Hepatocyte (in vitro differentiated cells): ENCODE data around the gene PRSS56. TPM values are rescaled to one million over a fixed set of nuclear protein-coding genes. Genes with fewer than 3 reads are reported as not detected.

ENCODE experiments used
- DNase-seq: peaks from one replicate; pipeline ENCODE4 v3.0.0-alpha.2; 2016; ENCODE audit warnings: low spot score
- H2AFZ ChIP-seq: fragments of 200-600 bp; sonication (generic); 2 replicates; pipeline ENCODE4 v1.6.0; 2016; ENCODE audit warnings: antibody characterized with exemption, mild to moderate bottlenecking
- H3K27ac ChIP-seq: fragments of 200-600 bp; sonication (generic); 2 replicates; pipeline ENCODE4 v1.5.1; 2016; ENCODE audit warnings: mild to moderate bottlenecking
- H3K27me3 ChIP-seq: fragments of 200-600 bp; sonication (generic); 2 replicates; pipeline ENCODE4 v1.6.1; 2016
- H3K36me3 ChIP-seq: fragments of 200-600 bp; sonication (generic); replicated peaks from 2 replicates; pipeline ENCODE4 v1.5.1; 2016; ENCODE audit warnings: low read depth; ENCODE audit not compliant: insufficient read depth
- H3K4me1 ChIP-seq: fragments of 200-600 bp; sonication (generic); 2 replicates; pipeline ENCODE4 v1.5.1; 2016; ENCODE audit warnings: mild to moderate bottlenecking, moderate library complexity; ENCODE audit not compliant: insufficient read depth
- H3K4me2 ChIP-seq: fragments of 200-600 bp; sonication (generic); 2 replicates; pipeline ENCODE4 v1.6.0; 2016
- H3K4me3 ChIP-seq: fragments of 200-600 bp; sonication (generic); 2 replicates; pipeline ENCODE4 v1.5.1; 2016; ENCODE audit warnings: mild to moderate bottlenecking
- H3K79me2 ChIP-seq: fragments of 200-600 bp; sonication (generic); 2 replicates; pipeline ENCODE4 v1.6.0; 2017; ENCODE audit warnings: mild to moderate bottlenecking
- H3K9me2 ChIP-seq: fragments of 200-600 bp; sonication (generic); replicated peaks from 2 replicates; pipeline ENCODE4 v1.6.0; 2017; ENCODE audit warnings: mild to moderate bottlenecking; ENCODE audit not compliant: insufficient read depth
- H3K9me3 ChIP-seq: fragments of 200-600 bp; sonication (generic); 2 replicates; pipeline ENCODE4 v1.5.1; 2016; ENCODE audit warnings: low read depth, mild to moderate bottlenecking
- H4K20me1 ChIP-seq: fragments of 200-600 bp; sonication (generic); 2 replicates; pipeline ENCODE4 v1.6.0; 2016; ENCODE audit warnings: mild to moderate bottlenecking; ENCODE audit not compliant: insufficient read depth, poor library complexity, severe bottlenecking
- EZH2 ChIP-seq: fragments of 200-600 bp; sonication (generic); IDR thresholded peaks from 2 replicates; pipeline ENCODE4 v1.6.1; 2016; ENCODE audit warnings: antibody characterized with exemption, mild to moderate bottlenecking, borderline replicate concordance
- EZH2phosphoT487 ChIP-seq: fragments of 200-600 bp; sonication (generic); IDR thresholded peaks from one replicate; pipeline ENCODE4 v1.6.1; 2018; ENCODE audit warnings: antibody characterized with exemption, mild to moderate bottlenecking, low read depth, moderate library complexity; ENCODE audit not compliant: unreplicated experiment, severe bottlenecking
- WGBS: methylation state at CpG from one replicate; pipeline ENCODE4 v1.1.6; 2016; ENCODE audit warnings: low lambda C conversion rate; ENCODE audit errors: missing lambda C conversion rate; 5-methylcytosine and 5-hydroxymethylcytosine counted together
- polyA plus RNA-seq: library from polyadenylated mRNA; unstranded; fragments of >200 nt; fragmentation: Nextera tagmentation; extraction: Ambion mirVana; gene quantifications from 2 replicates; pipeline ENCODE4 v1.2.1, GENCODE V29; 2016
- total RNA-seq: library from RNA; depleted of rRNA; stranded (reverse); fragments of >200 nt; gene quantifications from 2 replicates; pipeline ENCODE4 v1.2.3, GENCODE V29; 2014
- TF ChIP-seq, protein P1 (sequence below): fragments of 200-600 bp; sonication (generic); IDR thresholded peaks from 2 replicates; pipeline ENCODE4 v1.5.1; 2016; ENCODE audit warnings: antibody characterized with exemption, mild to moderate bottlenecking; ENCODE audit not compliant: poor library complexity

Gene PRSS56
- total and polyA plus RNA-seq, 2 experiments from 2014 or later, result not detected

DNA sequence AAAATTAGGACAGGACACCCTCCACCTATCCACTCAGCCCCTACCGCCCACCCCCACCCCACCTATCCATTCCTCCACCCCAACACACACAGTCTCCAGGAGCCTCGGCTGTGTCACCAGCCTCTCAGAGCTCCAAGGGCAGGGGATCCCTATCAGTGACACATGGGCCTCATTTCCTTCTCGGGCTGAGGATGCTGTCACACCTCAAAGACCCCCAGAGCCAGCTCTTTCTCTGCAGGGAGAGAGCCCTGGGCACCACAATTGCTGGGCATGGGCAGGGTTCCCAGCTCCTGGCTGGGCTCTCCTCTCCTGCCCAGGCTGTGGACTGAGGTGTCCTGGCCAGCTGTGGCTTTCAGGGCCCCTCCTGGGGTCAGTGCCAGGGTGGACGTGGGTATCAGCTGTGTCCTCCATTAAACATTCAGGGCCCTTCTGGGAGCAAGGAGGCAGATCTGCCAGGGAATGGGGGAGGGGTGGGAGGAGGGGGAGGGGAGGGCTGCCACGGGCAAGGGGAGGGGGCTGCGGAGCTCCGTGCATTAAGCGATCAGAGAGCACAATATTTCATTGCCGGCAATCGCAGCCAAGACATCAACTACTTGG, 18.3 kb upstream of the PRSS56 start:
- Histone ChIP-seq H4K20me1 (no peaks in the 10 kb centered on the region), H3K4me3 (no peak overlapping the region), H2AFZ (no peak overlapping the region), H3K27me3 (peaks cover 55% of the 10 kb centered on the region), H3K36me3 (no peaks in the 10 kb centered on the region), H3K4me1 (peaks cover 18% of the 10 kb centered on the region), H3K9me2 (no peaks in the 10 kb centered on the region), H3K79me2 (no peaks in the 10 kb centered on the region), H3K9me3 (no peaks in the 10 kb centered on the region), H3K4me2 (peak overlapping the region; percentile 97), H3K27ac (peak overlapping the region; percentile 51)
- TF ChIP-seq EZH2 (no peak), EZH2phosphoT487 (no peak)
- TF ChIP-seq, protein P1, sequence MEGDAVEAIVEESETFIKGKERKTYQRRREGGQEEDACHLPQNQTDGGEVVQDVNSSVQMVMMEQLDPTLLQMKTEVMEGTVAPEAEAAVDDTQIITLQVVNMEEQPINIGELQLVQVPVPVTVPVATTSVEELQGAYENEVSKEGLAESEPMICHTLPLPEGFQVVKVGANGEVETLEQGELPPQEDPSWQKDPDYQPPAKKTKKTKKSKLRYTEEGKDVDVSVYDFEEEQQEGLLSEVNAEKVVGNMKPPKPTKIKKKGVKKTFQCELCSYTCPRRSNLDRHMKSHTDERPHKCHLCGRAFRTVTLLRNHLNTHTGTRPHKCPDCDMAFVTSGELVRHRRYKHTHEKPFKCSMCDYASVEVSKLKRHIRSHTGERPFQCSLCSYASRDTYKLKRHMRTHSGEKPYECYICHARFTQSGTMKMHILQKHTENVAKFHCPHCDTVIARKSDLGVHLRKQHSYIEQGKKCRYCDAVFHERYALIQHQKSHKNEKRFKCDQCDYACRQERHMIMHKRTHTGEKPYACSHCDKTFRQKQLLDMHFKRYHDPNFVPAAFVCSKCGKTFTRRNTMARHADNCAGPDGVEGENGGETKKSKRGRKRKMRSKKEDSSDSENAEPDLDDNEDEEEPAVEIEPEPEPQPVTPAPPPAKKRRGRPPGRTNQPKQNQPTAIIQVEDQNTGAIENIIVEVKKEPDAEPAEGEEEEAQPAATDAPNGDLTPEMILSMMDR, result no peak
- whole genome bisulfite sequencing, result 61% methylated on average over 3 of the region's 10 CpGs
- DNase-seq, result no peak

DNA sequence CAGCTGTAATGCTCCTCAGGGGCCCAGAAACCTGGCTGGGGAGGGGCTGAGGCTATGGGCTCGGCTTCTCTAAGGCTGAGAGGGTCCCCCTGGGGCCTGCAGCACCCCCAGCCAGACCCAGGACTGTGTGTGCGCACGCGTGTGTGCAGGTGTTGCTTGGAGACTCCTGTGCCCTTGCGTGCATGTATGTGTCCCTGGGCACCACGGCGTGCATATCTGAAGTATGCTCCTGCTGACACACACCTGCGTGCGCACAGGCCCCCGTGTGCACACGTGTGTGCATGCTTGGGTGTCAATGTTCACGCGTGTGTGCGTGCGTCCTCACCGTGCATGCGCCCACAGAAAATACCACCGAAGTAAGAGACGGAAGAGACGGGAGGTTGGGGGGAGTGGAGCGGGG, 17.7 kb upstream of the PRSS56 start:
- Histone ChIP-seq H3K79me2 (no peaks in the 10 kb centered on the region), H3K9me3 (no peaks in the 10 kb centered on the region), H3K36me3 (no peaks in the 10 kb centered on the region), H2AFZ (no peak overlapping the region), H3K9me2 (no peaks in the 10 kb centered on the region), H3K4me1 (peaks cover 18% of the 10 kb centered on the region), H3K27me3 (peaks cover 55% of the 10 kb centered on the region), H3K27ac (no peak overlapping the region), H4K20me1 (no peaks in the 10 kb centered on the region), H3K4me3 (no peak overlapping the region), H3K4me2 (peak overlapping the region; percentile 97)
- DNase-seq, result no peak
- no peak for TF ChIP-seq EZH2phosphoT487
- TF ChIP-seq, protein P1, result no peak
- WGBS, result 21% methylated on average over 20 of the region's 21 CpGs

DNA sequence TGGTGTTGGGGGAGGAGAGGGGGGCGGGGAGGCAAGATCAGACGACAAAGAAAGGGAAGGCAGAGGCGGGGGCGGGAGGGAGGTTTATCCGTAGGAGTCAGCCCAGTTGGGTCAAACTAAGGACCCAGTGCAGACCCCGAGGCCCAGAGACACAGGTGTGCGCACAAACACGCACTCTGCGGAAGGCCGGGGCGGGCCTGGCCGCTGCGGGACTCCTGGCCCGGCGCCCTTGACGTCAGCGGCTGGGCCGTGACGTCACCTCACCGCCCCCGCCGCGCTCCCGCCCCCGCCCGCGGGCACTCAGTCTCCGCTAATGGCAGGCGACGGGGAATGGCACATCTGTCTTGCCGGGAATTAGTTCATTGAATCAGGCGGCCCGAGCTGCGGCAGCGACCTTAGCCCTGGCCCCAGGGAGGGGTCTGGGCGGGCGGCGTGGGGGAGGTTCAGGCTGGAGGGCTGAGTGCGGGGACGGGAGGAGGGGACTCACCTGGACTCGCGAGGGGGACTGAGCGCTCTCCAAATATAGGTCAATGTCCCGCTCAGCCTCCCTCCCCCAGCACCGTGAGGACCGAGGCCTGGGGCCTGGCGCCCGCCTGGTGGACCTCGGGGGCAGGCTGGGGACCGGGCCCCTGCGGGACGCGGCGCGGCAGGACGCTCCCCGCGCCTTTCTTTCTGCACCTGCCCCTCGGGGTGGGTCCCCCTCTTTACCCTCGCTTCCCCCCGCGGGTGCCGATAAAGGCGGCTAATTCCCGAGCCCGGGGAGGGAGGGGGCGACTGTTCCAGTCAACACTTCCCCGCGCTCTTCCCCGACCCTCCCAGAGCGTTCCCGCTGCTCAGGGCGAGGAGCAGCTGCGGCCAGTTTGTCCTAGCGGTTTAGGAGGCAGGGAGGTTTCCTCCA, 17.0 kb upstream of the PRSS56 start:
- 2% methylated on average over 15 of the region's 75 CpGs for WGBS
- peak; percentile 79 for DNase-seq
- H2AFZ ChIP-seq, result peak overlapping the region; percentile 60
- peaks cover 55% of the 10 kb centered on the region for H3K27me3 ChIP-seq
- no peaks in the 10 kb centered on the region for H3K9me3 ChIP-seq
- no peaks in the 10 kb centered on the region for H4K20me1 ChIP-seq
- H3K4me1 ChIP-seq, result peaks cover 18% of the 10 kb centered on the region
- TF ChIP-seq EZH2phosphoT487 (no peak), EZH2 (peak; percentile 31)
- TF ChIP-seq, protein P1, result no peak
- H3K9me2 ChIP-seq, result no peaks in the 10 kb centered on the region
- H3K79me2 ChIP-seq, result no peaks in the 10 kb centered on the region
- no peaks in the 10 kb centered on the region for H3K36me3 ChIP-seq
- H3K27ac ChIP-seq, result no peak overlapping the region
- peak overlapping the region; percentile 42 for H3K4me3 ChIP-seq
- peak overlapping the region; percentile 97 for H3K4me2 ChIP-seq
